Measurements from ENCODE around the gene CFAP73. TPM values are rescaled to one million over a fixed set of nuclear protein-coding genes. Genes with fewer than 3 reads are reported as not detected.
A peak's percentile ranks its signal among the peaks of the same experiment; 100 is the strongest.

Gene CFAP73
- total RNA-seq, 6 experiments from 2014 or later = 0.15 TPM; not detected in 5

DNA sequence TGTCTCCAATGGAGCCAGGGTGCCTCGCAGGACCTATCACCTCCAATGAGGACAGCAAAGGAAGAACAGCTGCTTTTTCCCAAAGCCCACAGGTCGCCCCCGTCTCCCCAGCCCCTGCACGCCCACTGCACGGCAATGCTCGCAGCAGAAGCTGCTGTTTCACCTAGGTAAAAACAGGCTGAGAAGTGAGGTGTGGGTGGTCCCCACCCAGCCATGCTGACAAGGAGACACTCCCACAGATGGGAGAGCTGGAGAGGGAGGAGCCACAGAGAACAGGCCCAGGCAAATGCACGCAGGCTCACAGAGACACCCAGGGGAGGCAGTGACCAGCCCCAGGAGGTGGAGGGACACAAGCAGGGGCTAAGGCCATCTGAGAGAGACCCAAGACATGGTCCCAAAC lies 10.4 kb downstream of the CFAP73 start:
- H3K4me3 ChIP-seq = no peak overlapping the region
- ATAC-seq (no peak), DNase-seq (no peak)
- H3K27me3 ChIP-seq = no peaks in the 10 kb centered on the region
- TF ChIP-seq, protein P1, sequence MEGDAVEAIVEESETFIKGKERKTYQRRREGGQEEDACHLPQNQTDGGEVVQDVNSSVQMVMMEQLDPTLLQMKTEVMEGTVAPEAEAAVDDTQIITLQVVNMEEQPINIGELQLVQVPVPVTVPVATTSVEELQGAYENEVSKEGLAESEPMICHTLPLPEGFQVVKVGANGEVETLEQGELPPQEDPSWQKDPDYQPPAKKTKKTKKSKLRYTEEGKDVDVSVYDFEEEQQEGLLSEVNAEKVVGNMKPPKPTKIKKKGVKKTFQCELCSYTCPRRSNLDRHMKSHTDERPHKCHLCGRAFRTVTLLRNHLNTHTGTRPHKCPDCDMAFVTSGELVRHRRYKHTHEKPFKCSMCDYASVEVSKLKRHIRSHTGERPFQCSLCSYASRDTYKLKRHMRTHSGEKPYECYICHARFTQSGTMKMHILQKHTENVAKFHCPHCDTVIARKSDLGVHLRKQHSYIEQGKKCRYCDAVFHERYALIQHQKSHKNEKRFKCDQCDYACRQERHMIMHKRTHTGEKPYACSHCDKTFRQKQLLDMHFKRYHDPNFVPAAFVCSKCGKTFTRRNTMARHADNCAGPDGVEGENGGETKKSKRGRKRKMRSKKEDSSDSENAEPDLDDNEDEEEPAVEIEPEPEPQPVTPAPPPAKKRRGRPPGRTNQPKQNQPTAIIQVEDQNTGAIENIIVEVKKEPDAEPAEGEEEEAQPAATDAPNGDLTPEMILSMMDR (IDR thresholded peaks at IDR 0.05) = no peak
- no peak for TF ChIP-seq POLR2A (IDR thresholded peaks at IDR 0.05)
- peaks cover 0 to 40% (median 10%) of the 10 kb centered on the region in 4 donors for H3K36me3 ChIP-seq
- intact Hi-C loops (cut with DNase I) = no loop called here
- no peak overlapping the region for H3K27ac ChIP-seq
- no peaks in the 10 kb centered on the region for H3K9me3 ChIP-seq
- H3K4me1 ChIP-seq = peaks cover 0 to 7% (median 0%) of the 10 kb centered on the region in 4 donors
- 40% methylated on average over 1 of the region's 7 CpGs for WGBS (ENCODE audit: insufficient coverage, low coverage, low lambda C conversion rate, missing lambda C conversion rate)

DNA sequence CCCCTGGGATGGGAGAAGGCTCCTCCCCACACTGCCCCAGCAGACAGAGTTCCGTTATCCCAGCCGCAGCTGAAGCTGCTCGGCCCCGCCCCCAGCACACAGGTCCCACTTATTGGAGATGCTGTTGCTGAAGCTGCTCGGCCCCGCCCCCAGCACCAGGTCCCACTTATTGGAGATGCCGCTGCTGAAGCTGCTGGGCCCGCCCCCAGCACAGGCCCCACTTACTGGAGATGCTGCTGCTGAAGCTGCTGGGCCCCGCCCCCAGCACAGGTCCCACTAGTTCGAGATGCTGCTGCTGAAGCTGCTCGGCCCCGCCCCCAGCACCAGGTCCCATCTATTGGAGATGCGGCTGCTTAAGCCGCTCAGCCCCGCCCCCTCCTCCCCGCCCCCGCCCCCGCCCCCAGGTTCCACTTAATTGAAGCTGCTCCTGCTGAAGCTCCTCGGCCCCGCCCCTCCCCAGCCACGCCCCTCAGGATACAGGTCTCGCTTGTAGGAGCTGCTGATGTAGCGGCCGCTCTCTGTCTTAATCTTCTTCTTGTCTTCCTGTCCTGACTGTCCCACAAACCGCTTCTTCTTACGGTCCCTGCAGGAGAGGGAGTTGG lies 12.0 kb downstream of the CFAP73 start:
- H3K4me3 ChIP-seq = no peak overlapping the region
- WGBS (ENCODE audit: insufficient coverage, low coverage, low lambda C conversion rate, missing lambda C conversion rate) = 78% methylated on average over 16 of the region's 26 CpGs
- no peak for TF ChIP-seq POLR2A (IDR thresholded peaks at IDR 0.05)
- TF ChIP-seq, protein P1 (IDR thresholded peaks at IDR 0.05) = no peak
- H3K27ac ChIP-seq = no peak overlapping the region
- no peak for DNase-seq
- ATAC-seq = no peak
- H3K27me3 ChIP-seq = no peaks in the 10 kb centered on the region
- peaks cover 0 to 52% (median 16%) of the 10 kb centered on the region in 4 donors for H3K36me3 ChIP-seq
- peaks cover 0 to 7% (median 0%) of the 10 kb centered on the region in 4 donors for H3K4me1 ChIP-seq
- intact Hi-C loops (cut with DNase I) = no loop called here
- H3K9me3 ChIP-seq = no peaks in the 10 kb centered on the region

DNA sequence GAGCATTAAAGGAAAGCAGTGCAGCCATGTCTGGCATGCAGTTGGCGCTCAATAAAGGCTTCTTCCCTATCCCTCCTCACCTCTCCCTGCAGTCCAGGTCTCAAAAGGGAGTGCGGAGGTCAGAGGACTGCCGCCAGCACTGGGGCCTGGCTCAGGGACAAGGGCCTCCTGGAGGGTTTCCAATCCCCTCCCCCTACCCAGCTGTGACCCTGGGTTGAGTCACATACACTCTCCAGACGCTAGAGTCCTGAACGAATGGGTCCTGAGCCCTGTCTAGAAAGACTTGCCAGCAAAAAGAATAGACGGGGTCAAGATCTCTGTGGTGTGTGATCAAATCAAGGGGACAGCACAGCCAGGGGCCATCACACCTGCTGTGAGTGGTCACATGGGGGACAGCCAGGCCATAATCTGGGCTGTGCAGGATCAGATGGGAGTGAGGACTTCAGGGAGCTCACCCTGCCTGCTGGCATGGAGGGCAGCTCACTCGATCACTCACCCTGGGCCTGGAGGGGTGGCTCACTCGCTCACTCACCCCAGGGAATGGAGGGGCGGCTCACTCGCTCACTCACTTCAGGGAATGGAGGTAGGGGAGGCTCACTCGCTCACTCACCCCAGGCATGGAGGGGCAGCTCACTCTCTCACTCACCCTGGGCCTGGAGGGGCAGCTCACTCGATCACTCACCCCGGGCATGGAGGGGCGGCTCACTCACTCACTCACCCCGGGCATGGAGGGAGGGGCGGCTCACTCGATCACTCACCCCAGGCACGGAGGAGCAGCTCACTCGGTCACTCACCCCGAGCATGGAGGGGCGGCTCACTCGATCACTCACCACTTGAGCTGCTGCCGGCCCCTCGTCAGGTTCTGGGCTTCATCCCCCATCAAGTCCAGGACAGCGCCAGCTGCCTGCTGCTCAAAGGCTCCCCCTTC lies 12.8 kb downstream of the CFAP73 start:
- Histone ChIP-seq H3K36me3 (peaks cover 0 to 55% (median 16%) of the 10 kb centered on the region in 4 donors), H3K4me1 (peaks cover 0 to 7% (median 0%) of the 10 kb centered on the region in 4 donors), H3K9me3 (no peaks in the 10 kb centered on the region), H3K4me3 (no peak overlapping the region), H3K27ac (no peak overlapping the region), H3K27me3 (no peaks in the 10 kb centered on the region)
- 30% methylated on average over 5 of the region's 25 CpGs for WGBS (ENCODE audit: insufficient coverage, low coverage, low lambda C conversion rate, missing lambda C conversion rate)
- intact Hi-C loops (cut with DNase I) = no loop called here
- no peak for TF ChIP-seq POLR2A (IDR thresholded peaks at IDR 0.05)
- TF ChIP-seq, protein P1 (IDR thresholded peaks at IDR 0.05) = no peak
- peak; percentile 78 to 91 (median 85) for ATAC-seq
- DNase-seq = peak; percentile 64 to 76 (median 72)

DNA sequence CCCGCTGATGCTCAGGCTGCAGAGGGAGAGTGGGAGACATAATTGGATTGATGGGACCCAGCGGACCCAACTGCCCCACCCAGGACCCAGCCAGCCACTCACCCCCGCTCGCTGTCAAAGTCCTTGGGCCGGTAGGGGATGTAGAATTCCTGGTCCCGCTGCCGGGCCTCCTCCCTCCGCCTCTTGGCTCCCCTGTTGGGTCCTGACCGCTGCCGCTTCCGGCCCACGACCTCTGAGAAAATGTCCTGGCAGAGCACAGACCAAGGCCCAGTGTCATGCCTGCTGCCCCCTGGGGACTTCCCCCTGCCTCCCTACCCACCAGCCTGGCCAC lies 13.5 kb downstream of the CFAP73 start:
- no peak overlapping the region for H3K4me3 ChIP-seq
- no peaks in the 10 kb centered on the region for H3K9me3 ChIP-seq
- DNase-seq = no peak
- no peak for ATAC-seq
- H3K4me1 ChIP-seq = peaks cover 0 to 7% (median 0%) of the 10 kb centered on the region in 4 donors
- 90% methylated on average over 2 of the region's 12 CpGs for whole genome bisulfite sequencing (ENCODE audit: insufficient coverage, low coverage, low lambda C conversion rate, missing lambda C conversion rate)
- no peaks in the 10 kb centered on the region for H3K27me3 ChIP-seq
- H3K27ac ChIP-seq = no peak overlapping the region
- intact Hi-C loops (cut with DNase I) = no loop called here
- H3K36me3 ChIP-seq = peaks cover 2 to 59% (median 16%) of the 10 kb centered on the region in 4 donors
- TF ChIP-seq, protein P1 (IDR thresholded peaks at IDR 0.05) = no peak
- TF ChIP-seq POLR2A (IDR thresholded peaks at IDR 0.05) = no peak

Measured in right lobe of liver (tissue), 6 donors.